Measurements from ENCODE around the gene CNTN1. TPM values are rescaled to one million over a fixed set of nuclear protein-coding genes. Genes with fewer than 3 reads are reported as not detected.

CNTN1 gene
- total and polyA plus RNA-seq, 9 of the 15 experiments (the other 6 are each of a cell fraction or from before 2014, with no cell fraction given) = 0.16 TPM; not detected in 8

GRCh38 chr12:40645361-40645760, 46.9 kb upstream of the CNTN1 start (continued):
- TF ChIP-seq, protein P1, sequence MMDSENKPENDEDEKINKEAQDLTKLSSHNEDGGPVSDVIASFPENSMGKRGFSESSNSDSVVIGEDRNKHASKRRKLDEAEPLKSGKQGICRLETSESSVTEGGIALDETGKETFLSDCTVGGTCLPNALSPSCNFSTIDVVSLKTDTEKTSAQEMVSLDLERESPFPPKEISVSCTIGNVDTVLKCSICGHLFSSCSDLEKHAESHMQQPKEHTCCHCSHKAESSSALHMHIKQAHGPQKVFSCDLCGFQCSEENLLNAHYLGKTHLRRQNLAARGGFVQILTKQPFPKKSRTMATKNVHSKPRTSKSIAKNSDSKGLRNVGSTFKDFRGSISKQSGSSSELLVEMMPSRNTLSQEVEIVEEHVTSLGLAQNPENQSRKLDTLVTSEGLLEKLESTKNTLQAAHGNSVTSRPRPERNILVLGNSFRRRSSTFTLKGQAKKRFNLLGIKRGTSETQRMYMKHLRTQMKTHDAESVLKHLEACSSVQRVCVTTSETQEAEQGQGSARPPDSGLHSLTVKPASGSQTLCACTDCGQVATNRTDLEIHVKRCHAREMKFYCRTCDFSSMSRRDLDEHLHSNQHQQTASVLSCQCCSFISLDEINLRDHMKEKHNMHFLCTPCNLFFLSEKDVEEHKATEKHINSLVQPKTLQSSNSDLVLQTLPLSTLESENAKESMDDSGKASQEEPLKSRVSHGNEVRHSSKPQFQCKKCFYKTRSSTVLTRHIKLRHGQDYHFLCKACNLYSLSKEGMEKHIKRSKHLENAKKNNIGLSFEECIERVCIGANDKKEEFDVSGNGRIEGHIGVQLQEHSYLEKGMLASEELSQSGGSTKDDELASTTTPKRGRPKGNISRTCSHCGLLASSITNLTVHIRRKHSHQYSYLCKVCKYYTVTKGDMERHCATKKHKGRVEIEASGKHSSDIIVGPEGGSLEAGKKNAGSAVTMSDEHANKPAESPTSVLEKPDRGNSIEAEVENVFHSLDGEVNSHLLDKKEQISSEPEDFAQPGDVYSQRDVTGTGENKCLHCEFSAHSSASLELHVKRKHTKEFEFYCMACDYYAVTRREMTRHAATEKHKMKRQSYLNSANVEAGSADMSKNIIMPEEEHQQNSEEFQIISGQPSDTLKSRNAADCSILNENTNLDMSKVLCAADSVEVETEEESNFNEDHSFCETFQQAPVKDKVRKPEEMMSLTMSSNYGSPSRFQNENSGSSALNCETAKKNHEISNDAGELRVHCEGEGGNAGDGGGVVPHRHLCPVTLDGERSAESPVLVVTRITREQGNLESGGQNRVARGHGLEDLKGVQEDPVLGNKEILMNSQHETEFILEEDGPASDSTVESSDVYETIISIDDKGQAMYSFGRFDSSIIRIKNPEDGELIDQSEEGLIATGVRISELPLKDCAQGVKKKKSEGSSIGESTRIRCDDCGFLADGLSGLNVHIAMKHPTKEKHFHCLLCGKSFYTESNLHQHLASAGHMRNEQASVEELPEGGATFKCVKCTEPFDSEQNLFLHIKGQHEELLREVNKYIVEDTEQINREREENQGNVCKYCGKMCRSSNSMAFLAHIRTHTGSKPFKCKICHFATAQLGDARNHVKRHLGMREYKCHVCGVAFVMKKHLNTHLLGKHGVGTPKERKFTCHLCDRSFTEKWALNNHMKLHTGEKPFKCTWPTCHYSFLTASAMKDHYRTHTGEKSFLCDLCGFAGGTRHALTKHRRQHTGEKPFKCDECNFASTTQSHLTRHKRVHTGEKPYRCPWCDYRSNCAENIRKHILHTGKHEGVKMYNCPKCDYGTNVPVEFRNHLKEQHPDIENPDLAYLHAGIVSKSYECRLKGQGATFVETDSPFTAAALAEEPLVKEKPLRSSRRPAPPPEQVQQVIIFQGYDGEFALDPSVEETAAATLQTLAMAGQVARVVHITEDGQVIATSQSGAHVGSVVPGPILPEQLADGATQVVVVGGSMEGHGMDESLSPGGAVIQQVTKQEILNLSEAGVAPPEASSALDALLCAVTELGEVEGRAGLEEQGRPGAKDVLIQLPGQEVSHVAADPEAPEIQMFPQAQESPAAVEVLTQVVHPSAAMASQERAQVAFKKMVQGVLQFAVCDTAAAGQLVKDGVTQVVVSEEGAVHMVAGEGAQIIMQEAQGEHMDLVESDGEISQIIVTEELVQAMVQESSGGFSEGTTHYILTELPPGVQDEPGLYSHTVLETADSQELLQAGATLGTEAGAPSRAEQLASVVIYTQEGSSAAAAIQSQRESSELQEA (IDR thresholded peaks at IDR 0.05; ENCODE audit: low read depth) = no peak
- TF ChIP-seq KLF13 (tag; IDR thresholded peaks at IDR 0.05; ENCODE audit: borderline replicate concordance, low read depth) (no peak), MYNN (IDR thresholded peaks at IDR 0.05) (no peak), MYNN (CRISPR knock-in tag; IDR thresholded peaks at IDR 0.05) (no peak), CBX3 (IDR thresholded peaks at IDR 0.05; ENCODE audit: borderline replicate concordance in 1 of 2, low read length in 2 of 2) (no peak), FOXK1 (CRISPR knock-in tag; IDR thresholded peaks at IDR 0.05; ENCODE audit: borderline replicate concordance) (no peak), HEY1 (CRISPR knock-in tag; IDR thresholded peaks at IDR 0.05; ENCODE audit: borderline replicate concordance) (no peak), TAF9B (IDR thresholded peaks at IDR 0.05; ENCODE audit: partially characterized antibody) (no peak)
- TF ChIP-seq, protein P2, sequence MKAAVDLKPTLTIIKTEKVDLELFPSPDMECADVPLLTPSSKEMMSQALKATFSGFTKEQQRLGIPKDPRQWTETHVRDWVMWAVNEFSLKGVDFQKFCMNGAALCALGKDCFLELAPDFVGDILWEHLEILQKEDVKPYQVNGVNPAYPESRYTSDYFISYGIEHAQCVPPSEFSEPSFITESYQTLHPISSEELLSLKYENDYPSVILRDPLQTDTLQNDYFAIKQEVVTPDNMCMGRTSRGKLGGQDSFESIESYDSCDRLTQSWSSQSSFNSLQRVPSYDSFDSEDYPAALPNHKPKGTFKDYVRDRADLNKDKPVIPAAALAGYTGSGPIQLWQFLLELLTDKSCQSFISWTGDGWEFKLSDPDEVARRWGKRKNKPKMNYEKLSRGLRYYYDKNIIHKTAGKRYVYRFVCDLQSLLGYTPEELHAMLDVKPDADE (conservative IDR thresholded peaks at IDR 0.05; ENCODE audit: control insufficient read depth, low read depth, low read length) = no peak
